GM12892 (cell line): Measurements from ENCODE around the gene ARHGEF25.

Experiments used
- DNase-seq: peaks from one replicate; pipeline ENCODE4 v3.0.0; 2011; ENCODE audit not compliant: insufficient read length
- FAIRE-seq: peaks from 2 replicates; lab custom pipeline; 2011; peaks lifted over from hg19 to GRCh38; lab: Jason Lieb, UNC
- POLR2A ChIP-seq: IDR thresholded peaks from 2 replicates; pipeline ENCODE4 v1.6.1; 2011; ENCODE audit warnings: low read depth, low read length, control low read depth
- POLR2AphosphoS5 ChIP-seq: IDR thresholded peaks from 2 replicates; pipeline ENCODE4 v1.6.1; 2011; ENCODE audit warnings: low read depth, low read length, control low read depth
- TAF1 ChIP-seq: IDR thresholded peaks from 2 replicates; pipeline ENCODE4 v1.6.1; 2011; ENCODE audit warnings: low read depth, mild to moderate bottlenecking, control low read depth, low read length, borderline replicate concordance

The ARHGEF25 gene

GRCh38 chr12:57577981-57578758, 33.1 kb upstream of the ARHGEF25 start:
- no peak for TF ChIP-seq TAF1
- no peak for TF ChIP-seq POLR2AphosphoS5
- no peak for TF ChIP-seq POLR2A
- no peak for DNase-seq
- FAIRE-seq, result no peak

- TF ChIP-seq POLR2AphosphoS5 (no peak), TAF1 (no peak), POLR2A (no peak)
- FAIRE-seq (no peak), DNase-seq (no peak)
Measured at GRCh38 chr12:57579011-57579410, 32.2 kb upstream of the ARHGEF25 start.

- FAIRE-seq (no peak), DNase-seq (no peak)
- TF ChIP-seq POLR2A, result no peak
- TF ChIP-seq TAF1, result no peak
- TF ChIP-seq POLR2AphosphoS5, result no peak
Measured at GRCh38 chr12:57579677-57580465, 31.4 kb upstream of the ARHGEF25 start.

GRCh38 chr12:57580466-57580795, 30.8 kb upstream of the ARHGEF25 start:
- FAIRE-seq, result no peak
- no peak for DNase-seq
- TF ChIP-seq POLR2A (no peak), POLR2AphosphoS5 (no peak), TAF1 (no peak)

- no peak for FAIRE-seq
- DNase-seq, result no peak
- TF ChIP-seq TAF1, result no peak
Measured at GRCh38 chr12:57581802-57582201, 29.4 kb upstream of the ARHGEF25 start.

- no peak for DNase-seq
- no peak for TF ChIP-seq TAF1
- TF ChIP-seq POLR2A, result no peak
- TF ChIP-seq POLR2AphosphoS5, result no peak
- FAIRE-seq, result no peak
Measured at GRCh38 chr12:57582440-57582839, 28.8 kb upstream of the ARHGEF25 start.

GRCh38 chr12:57583008-57583831, 28.0 kb upstream of the ARHGEF25 start:
- FAIRE-seq (peak; percentile 69), DNase-seq (peak; percentile 69)
- TF ChIP-seq POLR2AphosphoS5, result no peak
- TF ChIP-seq POLR2A, result no peak
- TF ChIP-seq TAF1, result no peak

GRCh38 chr12:57584050-57584449, 27.2 kb upstream of the ARHGEF25 start:
- no peak for TF ChIP-seq POLR2A
- no peak for TF ChIP-seq POLR2AphosphoS5
- TF ChIP-seq TAF1, result no peak
- DNase-seq (no peak), FAIRE-seq (no peak)

- DNase-seq (no peak), FAIRE-seq (no peak)
- TF ChIP-seq POLR2A (no peak), TAF1 (no peak), POLR2AphosphoS5 (no peak)
Measured at GRCh38 chr12:57584690-57585089, 26.5 kb upstream of the ARHGEF25 start.

- no peak for FAIRE-seq
- DNase-seq, result no peak
- TF ChIP-seq TAF1, result no peak
- TF ChIP-seq POLR2A, result no peak
- TF ChIP-seq POLR2AphosphoS5, result no peak
Measured at GRCh38 chr12:57585156-57585555, 26.1 kb upstream of the ARHGEF25 start.

GRCh38 chr12:57586128-57586527, 25.1 kb upstream of the ARHGEF25 start:
- FAIRE-seq, result no peak
- DNase-seq, result no peak
- TF ChIP-seq TAF1, result no peak
- TF ChIP-seq POLR2AphosphoS5, result no peak
- TF ChIP-seq POLR2A, result no peak
